Body of pancreas (tissue), 4 donors: Measurements from ENCODE around the gene NPTX1. TPM values are rescaled to one million over a fixed set of nuclear protein-coding genes. Genes with fewer than 3 reads are reported as not detected.

Experiments
- ATAC-seq: fragments of 150-250 bp; one replicate; pipeline ENCODE4 v1.9.1; 2016
- DNase-seq, 4 donors: peaks; one replicate each; pipeline ENCODE4 v3.0.0-alpha.2; 2019
- H3K27ac ChIP-seq, 4 donors: fragments of 200-600 bp; sonication (generic); 1 replicate in 3 of 4; 2 replicates in 1 of 4; pipeline versions ENCODE4 v1.5.1 to v1.6.1; 2016 to 2019; ENCODE audit warnings: mild to moderate bottlenecking in 1 of 4, mixed read lengths in 1 of 4, moderate library complexity in 1 of 4
- H3K27me3 ChIP-seq, 2 donors: fragments of 200-600 bp; sonication (generic); one replicate each; pipeline ENCODE4 v1.6.0; 2016; ENCODE audit warnings: mild to moderate bottlenecking in 1 of 2
- H3K36me3 ChIP-seq, 2 donors: fragments of 200-600 bp; sonication (generic); replicated peaks in 1 of 2; 2 replicates each; pipeline ENCODE4 v1.5.1; 2016; ENCODE audit warnings: low read depth in 2 of 2; ENCODE audit not compliant: insufficient read depth in 1 of 2
- H3K4me1 ChIP-seq: fragments of 200-600 bp; sonication (generic); one replicate; pipeline ENCODE4 v1.6.0; 2016
- H3K4me3 ChIP-seq, 2 donors: fragments of 200-600 bp; sonication (generic); 1 replicate in 1 of 2; 2 replicates in 1 of 2; pipeline ENCODE4 v1.5.1; 2016 to 2019
- H3K9me3 ChIP-seq, 3 donors: fragments of 200-600 bp; sonication (generic); 1 replicate in 2 of 3; 2 replicates in 1 of 3; pipeline ENCODE4 v1.5.1; 2016
- POLR2A ChIP-seq, 3 donors: fragments of 450-650 bp; IDR thresholded peaks; one replicate each; pipeline ENCODE4 v1.6.1; 2016; ENCODE audit warnings: antibody characterized with exemption in 3 of 3, mild to moderate bottlenecking in 2 of 3
- WGBS, 2 donors: methylation state at CpG; one replicate each; pipeline ENCODE4 v1.1.5; 2017; 5-methylcytosine and 5-hydroxymethylcytosine counted together
- intact Hi-C: fragments of 100-400 bp; cut with DNase I; formaldehyde crosslinking; loops from one replicate; pipeline ENCODE4 v1.15.1; 2023
- total RNA-seq, 2 donors: library from RNA; depleted of rRNA; stranded (reverse); fragments of >200 nt; gene quantifications; one replicate each; pipeline ENCODE4 v1.1.0, GENCODE V29; 2016
- TF ChIP-seq, protein P1 (sequence below), 7 experiments: fragments of 450-650 bp in 4 of 7; fragments of 200-600 bp in 3 of 7; sonication (generic) in 3 of 7; IDR thresholded peaks; one replicate each; pipeline ENCODE4 v1.5.1; 2016 to 2019; ENCODE audit warnings: antibody characterized with exemption in 7 of 7

Gene NPTX1
- total RNA-seq, 2 donors from 2014 or later: 0.26 TPM; not detected in 1

DNA sequence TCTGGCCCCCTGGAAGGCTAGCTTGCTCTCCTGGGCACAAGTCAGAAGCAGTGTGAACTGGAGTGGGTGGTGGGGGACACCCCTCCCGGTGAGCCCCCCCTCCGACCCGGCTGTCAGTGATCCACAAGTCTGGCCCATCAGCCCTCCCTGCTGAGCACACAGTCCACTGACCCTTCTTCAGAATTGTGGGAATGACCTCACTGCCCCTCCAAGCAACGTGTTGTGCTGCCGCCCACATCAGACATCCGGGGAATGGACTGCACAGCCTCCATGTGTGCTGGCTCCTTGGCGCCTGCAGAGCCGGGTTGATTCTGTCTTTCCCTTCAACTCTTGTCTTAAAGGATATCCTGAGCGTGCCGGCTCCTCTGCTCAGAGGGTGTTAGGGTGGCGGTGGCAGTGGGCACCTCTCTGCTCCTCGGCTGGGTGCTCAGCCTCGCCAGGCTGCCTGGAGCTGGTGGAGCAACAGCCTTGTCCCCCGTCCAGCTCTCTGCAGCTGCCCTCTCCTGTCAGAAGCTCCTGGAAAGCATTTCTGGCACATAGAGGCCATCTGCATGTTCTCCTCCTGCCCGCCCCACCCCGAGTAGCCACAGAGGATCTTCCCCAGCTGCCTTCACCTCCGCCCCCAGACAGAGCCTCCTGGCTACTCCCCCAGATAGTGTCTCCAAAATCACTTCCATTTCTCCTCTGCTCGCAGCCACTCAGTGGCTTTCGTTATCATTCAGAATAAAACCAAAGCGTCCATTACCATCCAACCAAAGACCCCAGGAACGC is 19.8 kb downstream of the NPTX1 start:
- 70 to 77% methylated on average over 16 to 20 of the region's 21 CpGs for WGBS, 2 donors
- no peak overlapping the region for H3K27ac ChIP-seq
- peaks cover 27% of the 10 kb centered on the region for H3K4me1 ChIP-seq
- no peaks in the 10 kb centered on the region for H3K36me3 ChIP-seq
- H3K4me3 ChIP-seq: no peak overlapping the region
- peak in 2 of 4 donors; percentile 19 to 35 for DNase-seq
- no peaks in the 10 kb centered on the region for H3K9me3 ChIP-seq
- ATAC-seq: no peak
- TF ChIP-seq, protein P1, sequence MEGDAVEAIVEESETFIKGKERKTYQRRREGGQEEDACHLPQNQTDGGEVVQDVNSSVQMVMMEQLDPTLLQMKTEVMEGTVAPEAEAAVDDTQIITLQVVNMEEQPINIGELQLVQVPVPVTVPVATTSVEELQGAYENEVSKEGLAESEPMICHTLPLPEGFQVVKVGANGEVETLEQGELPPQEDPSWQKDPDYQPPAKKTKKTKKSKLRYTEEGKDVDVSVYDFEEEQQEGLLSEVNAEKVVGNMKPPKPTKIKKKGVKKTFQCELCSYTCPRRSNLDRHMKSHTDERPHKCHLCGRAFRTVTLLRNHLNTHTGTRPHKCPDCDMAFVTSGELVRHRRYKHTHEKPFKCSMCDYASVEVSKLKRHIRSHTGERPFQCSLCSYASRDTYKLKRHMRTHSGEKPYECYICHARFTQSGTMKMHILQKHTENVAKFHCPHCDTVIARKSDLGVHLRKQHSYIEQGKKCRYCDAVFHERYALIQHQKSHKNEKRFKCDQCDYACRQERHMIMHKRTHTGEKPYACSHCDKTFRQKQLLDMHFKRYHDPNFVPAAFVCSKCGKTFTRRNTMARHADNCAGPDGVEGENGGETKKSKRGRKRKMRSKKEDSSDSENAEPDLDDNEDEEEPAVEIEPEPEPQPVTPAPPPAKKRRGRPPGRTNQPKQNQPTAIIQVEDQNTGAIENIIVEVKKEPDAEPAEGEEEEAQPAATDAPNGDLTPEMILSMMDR (IDR thresholded peaks at IDR 0.05): no peak
- TF ChIP-seq POLR2A (IDR thresholded peaks at IDR 0.05): no peak
- intact Hi-C loops: no loop called here
- no peaks in the 10 kb centered on the region for H3K27me3 ChIP-seq

DNA sequence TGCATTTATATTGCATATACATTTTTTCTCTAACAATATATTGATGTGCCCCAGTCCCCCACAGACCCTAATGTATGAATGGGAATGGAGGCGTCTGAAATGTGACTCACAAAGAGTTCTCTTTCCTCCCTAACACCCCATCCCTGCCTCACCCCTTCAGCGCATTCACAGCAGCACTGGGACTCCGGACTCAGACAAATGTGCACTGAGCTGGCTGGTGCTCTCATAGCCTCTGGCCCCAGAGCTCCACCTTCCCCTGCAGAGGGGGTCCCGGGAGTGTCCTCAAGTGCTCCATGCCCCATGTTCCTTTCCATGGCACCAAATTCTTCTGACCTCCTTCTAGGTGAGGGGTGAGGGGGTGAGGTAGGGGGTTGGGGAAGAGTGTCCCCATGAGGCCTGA is 20.6 kb downstream of the NPTX1 start:
- Histone ChIP-seq H3K27me3 (no peaks in the 10 kb centered on the region), H3K36me3 (no peaks in the 10 kb centered on the region), H3K27ac (peak overlapping the region in 3 of 4 donors; percentile 90 to 99 (median 97)), H3K4me3 (no peak overlapping the region), H3K9me3 (no peaks in the 10 kb centered on the region), H3K4me1 (peaks cover 27% of the 10 kb centered on the region)
- TF ChIP-seq POLR2A (IDR thresholded peaks at IDR 0.05): no peak
- TF ChIP-seq, protein P1 (IDR thresholded peaks at IDR 0.05): no peak
- ATAC-seq (no peak), DNase-seq (no peak)
- 68 to 76% methylated on average over 4 of the region's 4 CpGs for WGBS, 2 donors
- intact Hi-C loops: no loop called here

DNA sequence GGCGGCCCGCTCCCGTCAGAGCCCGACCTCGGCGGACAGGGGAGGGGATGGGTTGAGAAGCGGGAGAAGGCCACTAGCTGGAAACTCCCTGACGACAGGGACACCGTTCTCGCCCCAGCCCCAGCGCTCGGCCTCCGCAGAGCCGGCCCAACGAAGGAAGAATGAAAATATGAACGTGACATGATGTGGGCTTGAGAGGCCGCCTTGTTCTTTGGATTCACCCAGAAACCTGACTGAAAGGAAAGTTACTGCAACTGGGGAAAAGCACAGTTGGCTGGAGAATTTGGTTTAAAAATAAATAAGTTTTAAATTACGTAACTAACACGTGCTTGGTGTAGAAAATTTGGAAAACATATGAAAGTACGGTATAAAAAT is 21.1 kb downstream of the NPTX1 start:
- Histone ChIP-seq H3K27ac (peak overlapping the region; percentile 81 to 99 (median 94)), H3K27me3 (no peaks in the 10 kb centered on the region), H3K4me3 (peak overlapping the region; percentile 48 to 71), H3K4me1 (peaks cover 27% of the 10 kb centered on the region), H3K36me3 (no peaks in the 10 kb centered on the region), H3K9me3 (no peaks in the 10 kb centered on the region)
- 5 to 22% methylated on average over 8 to 20 of the region's 20 CpGs for WGBS, 2 donors
- TF ChIP-seq, protein P1 (IDR thresholded peaks at IDR 0.05): no peak
- no peak for TF ChIP-seq POLR2A (IDR thresholded peaks at IDR 0.05)
- DNase-seq (peak in 2 of 4 donors; percentile 49 to 58), ATAC-seq (peak; percentile 47)
- intact Hi-C loops: no loop called here

DNA sequence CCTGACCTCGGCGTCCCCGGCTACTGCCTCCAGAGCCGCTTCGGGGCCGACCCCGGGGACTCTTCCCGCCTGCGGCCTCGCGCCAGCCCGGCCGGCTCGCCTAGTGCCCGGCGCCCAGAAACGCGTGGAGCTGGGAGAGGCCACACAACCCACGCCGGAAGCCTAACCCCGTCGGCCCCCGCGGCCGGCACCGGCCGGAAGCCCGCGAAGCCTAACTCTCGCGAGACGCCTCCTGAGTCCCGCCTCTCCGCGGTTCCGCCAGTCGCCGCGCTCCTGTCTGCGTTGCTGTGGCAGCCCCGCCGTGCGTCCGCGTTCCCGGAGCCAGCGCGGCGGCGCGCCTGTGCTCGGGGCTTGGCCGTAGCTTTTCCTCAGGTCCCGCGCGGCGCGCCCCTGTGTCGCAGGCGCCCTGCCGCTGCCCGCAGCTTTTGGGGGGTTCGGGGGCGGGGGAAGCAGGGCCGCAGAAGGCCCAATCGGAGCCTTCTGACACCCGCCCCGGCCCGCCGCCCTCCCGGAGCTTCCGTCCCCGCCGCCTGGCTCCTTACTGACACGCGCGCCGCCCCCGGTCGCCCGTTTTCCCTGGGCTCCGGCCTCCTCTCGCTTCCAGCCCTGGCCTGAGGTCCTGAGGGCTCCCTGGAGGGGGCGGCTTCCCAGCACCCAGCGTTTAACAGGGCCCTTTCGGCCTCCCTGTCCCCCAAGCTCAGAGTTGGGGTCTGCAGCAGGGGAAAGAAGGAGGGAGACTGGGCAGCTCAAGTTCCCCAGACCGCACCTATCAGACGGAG is 21.7 kb downstream of the NPTX1 start:
- peaks cover 27% of the 10 kb centered on the region for H3K4me1 ChIP-seq
- no peaks in the 10 kb centered on the region for H3K27me3 ChIP-seq
- H3K36me3 ChIP-seq: no peaks in the 10 kb centered on the region
- DNase-seq (peak; percentile 96 to 97 (median 96)), ATAC-seq (peak; percentile 95)
- intact Hi-C loops: no loop called here
- peak overlapping the region; percentile 48 to 71 for H3K4me3 ChIP-seq
- WGBS, 2 donors: 0 to 1% methylated on average over 6 to 85 of the region's 88 CpGs
- peak; percentile 90 to 92 (median 91) for TF ChIP-seq POLR2A (IDR thresholded peaks at IDR 0.05)
- TF ChIP-seq, protein P1 (IDR thresholded peaks at IDR 0.05): peak in 3 of 7 experiments; percentile 1 to 14 (median 10)
- H3K9me3 ChIP-seq: no peaks in the 10 kb centered on the region
- H3K27ac ChIP-seq: peak overlapping the region; percentile 81 to 99 (median 94)
